Endodermal cell (in vitro differentiated cells): ENCODE measurements around the gene DDHD1. TPM values are rescaled to one million over a fixed set of nuclear protein-coding genes. Genes with fewer than 3 reads are reported as not detected.
"Not testable (repeated sequence)": the region's sequence is repeated elsewhere in the genome, so short reads cannot be mapped to it uniquely, and the experiment has no call there.

Experiments used
- DNase-seq: peaks from one replicate; pipeline ENCODE4 v3.0.0-alpha.2; 2017
- H3K27ac ChIP-seq: 2 replicates; pipeline ENCODE4 v1.5.1; 2013; ENCODE audit warnings: mild to moderate bottlenecking, low read depth, low read length, moderate library complexity
- H3K27me3 ChIP-seq: 2 replicates; pipeline ENCODE4 v1.6.1; 2013; ENCODE audit warnings: mild to moderate bottlenecking, low read length, moderate library complexity; ENCODE audit not compliant: insufficient read depth, control insufficient read depth, poor library complexity, severe bottlenecking
- H3K36me3 ChIP-seq: 2 replicates; pipeline ENCODE4 v1.7.0; 2013; ENCODE audit warnings: mild to moderate bottlenecking, low read length, moderate library complexity; ENCODE audit not compliant: control insufficient read depth, insufficient read depth
- H3K4me1 ChIP-seq: one replicate; pipeline ENCODE4 v1.7.0; 2013; ENCODE audit warnings: low read length; ENCODE audit not compliant: control insufficient read depth, insufficient read depth
- H3K4me3 ChIP-seq: 2 replicates; pipeline ENCODE4 v1.5.1; 2013; ENCODE audit warnings: mild to moderate bottlenecking, low read length, moderate library complexity
- H3K9ac ChIP-seq: 2 replicates; pipeline ENCODE4 v1.6.1; 2013; ENCODE audit warnings: mild to moderate bottlenecking, low read length, moderate library complexity; ENCODE audit not compliant: poor library complexity, severe bottlenecking; ENCODE audit errors: extremely low read depth
- H3K9me3 ChIP-seq: 2 replicates; pipeline ENCODE4 v1.6.1; 2013; ENCODE audit warnings: mild to moderate bottlenecking, low read length, moderate library complexity; ENCODE audit not compliant: control insufficient read depth
- H3K27ac Mint-ChIP-seq: 2 replicates; pipeline ENCODE4 v1.8.0; 2020; ENCODE audit warnings: mixed read lengths
- H3K27me3 Mint-ChIP-seq: 2 replicates; pipeline ENCODE4 v1.8.0; 2021; ENCODE audit warnings: mild to moderate bottlenecking, mixed read lengths; ENCODE audit not compliant: insufficient read depth
- H3K36me3 Mint-ChIP-seq: 2 replicates; pipeline ENCODE4 v1.8.0; 2020; ENCODE audit warnings: low read depth, mixed read lengths
- H3K4me1 Mint-ChIP-seq: 2 replicates; pipeline ENCODE4 v1.8.0; 2020; ENCODE audit warnings: mixed read lengths
- H3K4me3 Mint-ChIP-seq: 2 replicates; pipeline ENCODE4 v1.8.0; 2020; ENCODE audit warnings: mild to moderate bottlenecking, moderate library complexity, mixed read lengths
- H3K9me3 Mint-ChIP-seq: 2 replicates; pipeline ENCODE4 v1.8.0; 2020; ENCODE audit warnings: mild to moderate bottlenecking, mixed read lengths
- WGBS, 2 experiments: methylation state at CpG; one replicate each; pipeline versions ENCODE4 v1.1.5 to v1.1.7; 2013; ENCODE audit warnings: missing lambda C conversion rate in 2 of 2, mixed read lengths in 1 of 2; ENCODE audit not compliant: insufficient coverage in 1 of 2, insufficient read length in 1 of 2; 5-methylcytosine and 5-hydroxymethylcytosine counted together
- total RNA-seq, 2 donors: library from RNA; stranded (reverse); fragmentation: NEBNext Ultra II Directional in 1 of 2; extraction: Animal tissue kit (Norgen Biotek cat#: 25700) in 1 of 2; gene quantifications; 2 replicates in 1 of 2; 3 replicates in 1 of 2; pipeline ENCODE4 v1.2.1, GENCODE V29; 2021
- TF ChIP-seq, protein P1 (sequence below): fragments of 200-600 bp; sonication (generic); conservative IDR thresholded peaks from 2 replicates; pipeline ENCODE4 v1.5.0; 2021; ENCODE audit warnings: antibody characterized with exemption, mild to moderate bottlenecking

Gene DDHD1
- total RNA-seq, 2 donors from 2014 or later, result 26.2 to 27.1 TPM

DNA sequence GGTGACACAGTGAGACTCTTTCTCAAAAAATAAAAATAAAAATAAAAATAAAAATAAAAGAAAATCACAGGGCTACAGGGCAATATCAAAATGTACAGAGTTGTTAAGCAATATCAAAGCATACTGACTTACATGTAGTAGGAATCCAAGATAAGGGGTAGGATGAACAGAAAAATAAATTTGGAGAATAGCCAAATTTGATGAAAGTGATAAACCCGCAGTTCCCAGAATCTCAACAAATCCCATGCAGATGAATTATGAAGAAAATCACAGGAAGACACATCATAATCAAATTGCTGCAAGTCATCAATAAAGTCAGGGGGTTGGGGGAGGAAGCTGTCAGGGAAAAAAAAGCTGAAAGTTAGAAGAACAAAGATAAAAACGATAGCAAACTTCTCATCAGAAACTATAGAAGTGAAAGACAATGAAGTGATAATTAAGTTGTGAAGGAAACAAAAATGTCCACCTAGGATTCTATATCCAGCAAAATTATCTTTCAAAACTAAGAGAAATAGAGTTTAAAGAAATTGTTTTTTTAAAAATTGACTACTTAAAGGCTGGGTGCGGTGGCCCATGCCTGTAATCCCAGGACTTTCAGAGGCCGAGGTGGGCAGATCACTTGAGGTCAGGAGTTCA is 15.4 kb downstream of the DDHD1 start:
- H3K27ac ChIP-seq, result no peak overlapping the region
- H3K4me3 Mint-ChIP-seq, result no peak overlapping the region
- 93 to 94% methylated on average over 3 of the region's 4 CpGs for WGBS, 2 experiments
- TF ChIP-seq, protein P1, sequence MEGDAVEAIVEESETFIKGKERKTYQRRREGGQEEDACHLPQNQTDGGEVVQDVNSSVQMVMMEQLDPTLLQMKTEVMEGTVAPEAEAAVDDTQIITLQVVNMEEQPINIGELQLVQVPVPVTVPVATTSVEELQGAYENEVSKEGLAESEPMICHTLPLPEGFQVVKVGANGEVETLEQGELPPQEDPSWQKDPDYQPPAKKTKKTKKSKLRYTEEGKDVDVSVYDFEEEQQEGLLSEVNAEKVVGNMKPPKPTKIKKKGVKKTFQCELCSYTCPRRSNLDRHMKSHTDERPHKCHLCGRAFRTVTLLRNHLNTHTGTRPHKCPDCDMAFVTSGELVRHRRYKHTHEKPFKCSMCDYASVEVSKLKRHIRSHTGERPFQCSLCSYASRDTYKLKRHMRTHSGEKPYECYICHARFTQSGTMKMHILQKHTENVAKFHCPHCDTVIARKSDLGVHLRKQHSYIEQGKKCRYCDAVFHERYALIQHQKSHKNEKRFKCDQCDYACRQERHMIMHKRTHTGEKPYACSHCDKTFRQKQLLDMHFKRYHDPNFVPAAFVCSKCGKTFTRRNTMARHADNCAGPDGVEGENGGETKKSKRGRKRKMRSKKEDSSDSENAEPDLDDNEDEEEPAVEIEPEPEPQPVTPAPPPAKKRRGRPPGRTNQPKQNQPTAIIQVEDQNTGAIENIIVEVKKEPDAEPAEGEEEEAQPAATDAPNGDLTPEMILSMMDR, result no peak
- DNase-seq, result no peak
- no peaks in the 10 kb centered on the region for H3K27me3 ChIP-seq
- no peak overlapping the region for H3K9ac ChIP-seq
- peaks cover 44% of the 10 kb centered on the region for H3K9me3 Mint-ChIP-seq
- peaks cover 40% of the 10 kb centered on the region for H3K36me3 Mint-ChIP-seq
- H3K36me3 ChIP-seq, result peaks cover 34% of the 10 kb centered on the region
- H3K4me1 Mint-ChIP-seq, result no peaks in the 10 kb centered on the region
- H3K9me3 ChIP-seq, result peaks cover 63% of the 10 kb centered on the region
- no peak overlapping the region for H3K4me3 ChIP-seq
- H3K27me3 Mint-ChIP-seq, result no peaks in the 10 kb centered on the region
- H3K27ac Mint-ChIP-seq, result no peak overlapping the region
- H3K4me1 ChIP-seq, result no peaks in the 10 kb centered on the region

DNA sequence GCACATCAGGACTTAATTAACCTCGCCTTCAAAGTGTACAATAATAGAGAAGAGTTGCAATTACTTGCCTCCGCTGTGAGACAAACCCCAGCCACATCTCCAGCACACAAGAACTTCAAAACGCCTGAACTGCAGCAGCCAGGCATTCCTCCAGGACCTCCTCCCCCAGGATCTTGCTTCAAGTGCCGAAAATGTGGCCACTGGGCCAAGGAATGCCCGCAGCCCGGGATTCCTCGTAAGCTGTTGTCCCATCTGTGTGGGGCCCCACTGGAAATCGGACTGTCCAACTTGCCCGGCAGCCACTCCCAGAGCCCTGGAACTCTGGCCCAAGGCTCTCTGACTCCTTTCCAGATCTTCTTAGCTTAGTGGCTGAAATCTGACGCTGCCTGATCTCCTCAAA is 22.6 kb downstream of the DDHD1 start:
- H3K27me3 ChIP-seq, H3K4me3 Mint-ChIP-seq, H3K36me3 ChIP-seq, DNase-seq, H3K4me3 ChIP-seq, H3K9ac ChIP-seq, H3K27me3 Mint-ChIP-seq, H3K27ac Mint-ChIP-seq, H3K9me3 Mint-ChIP-seq, H3K4me1 ChIP-seq, H3K4me1 Mint-ChIP-seq, H3K27ac ChIP-seq: not testable (repeated sequence)
- H3K9me3 ChIP-seq, result peaks cover 17% of the 10 kb centered on the region
- peaks cover 13% of the 10 kb centered on the region for H3K36me3 Mint-ChIP-seq
- WGBS, 2 experiments, result 86 to 90% methylated on average over 7 to 10 of the region's 10 CpGs

DNA sequence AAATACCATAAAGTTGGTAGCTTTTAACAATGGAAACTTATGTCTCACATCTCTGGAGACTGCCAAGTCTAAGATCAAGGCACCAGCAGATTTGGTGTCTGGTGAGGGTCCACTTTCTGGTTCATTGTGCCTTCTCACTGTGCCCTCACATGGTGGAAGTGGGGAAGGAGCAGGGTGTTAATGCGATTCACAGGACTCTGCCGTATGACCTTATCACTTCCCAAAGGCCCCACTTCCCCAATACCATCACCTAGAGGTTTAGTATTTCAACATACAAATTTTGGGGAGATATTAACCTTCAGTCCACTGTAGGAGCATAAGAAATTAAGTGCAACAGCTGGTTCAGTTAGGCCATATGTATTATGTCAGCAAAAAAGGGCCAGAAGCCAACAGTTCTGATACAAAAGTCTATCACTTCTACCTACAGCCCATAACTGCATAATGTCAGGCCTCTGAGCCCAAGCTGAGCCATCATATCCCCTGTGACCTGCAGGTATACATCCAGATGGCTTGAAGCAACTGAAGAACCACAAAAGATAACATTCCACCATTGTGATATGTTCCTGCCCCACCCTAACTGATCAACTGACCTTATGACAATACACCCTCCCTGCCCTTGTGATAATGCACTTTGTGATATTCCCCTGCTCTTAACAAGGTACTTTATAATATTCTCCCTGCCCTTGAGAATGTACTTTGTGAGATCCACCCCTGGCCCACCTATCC is 24.7 kb downstream of the DDHD1 start:
- Mint-ChIP-seq H3K4me3 (no peak overlapping the region), H3K9me3 (no peaks in the 10 kb centered on the region), H3K27me3 (no peaks in the 10 kb centered on the region), H3K27ac (no peak overlapping the region), H3K36me3 (peaks cover 5% of the 10 kb centered on the region), H3K4me1 (no peaks in the 10 kb centered on the region)
- H3K36me3 ChIP-seq, result peaks cover 4% of the 10 kb centered on the region
- H3K9ac ChIP-seq, result no peak overlapping the region
- TF ChIP-seq, protein P1, result no peak
- H3K4me3 ChIP-seq, result no peak overlapping the region
- peaks cover 14% of the 10 kb centered on the region for H3K9me3 ChIP-seq
- 100% methylated on average over 1 of the region's 2 CpGs; no CpG with 5 or more reads in 1 of the 2 experiments for WGBS, 2 experiments
- no peak for DNase-seq
- no peaks in the 10 kb centered on the region for H3K4me1 ChIP-seq
- no peaks in the 10 kb centered on the region for H3K27me3 ChIP-seq
- no peak overlapping the region for H3K27ac ChIP-seq
